DOHH2 (cell line): ENCODE results near the gene SNRNP27.

Experiments used
- EZH2phosphoT487 ChIP-seq: fragments of 200-600 bp; sonication (generic); IDR thresholded peaks from 2 replicates; pipeline ENCODE4 v1.6.1; 2017; ENCODE audit warnings: borderline replicate concordance, mild to moderate bottlenecking, antibody characterized with exemption, low read length, moderate library complexity, mixed read lengths
- TF ChIP-seq, protein P1 (sequence below): fragments of 200-600 bp; sonication (generic); IDR thresholded peaks from one replicate; pipeline ENCODE4 v1.5.1; 2014; ENCODE audit warnings: antibody characterized with exemption, mild to moderate bottlenecking, low read depth, low read length; ENCODE audit not compliant: poor library complexity, severe bottlenecking

DNA sequence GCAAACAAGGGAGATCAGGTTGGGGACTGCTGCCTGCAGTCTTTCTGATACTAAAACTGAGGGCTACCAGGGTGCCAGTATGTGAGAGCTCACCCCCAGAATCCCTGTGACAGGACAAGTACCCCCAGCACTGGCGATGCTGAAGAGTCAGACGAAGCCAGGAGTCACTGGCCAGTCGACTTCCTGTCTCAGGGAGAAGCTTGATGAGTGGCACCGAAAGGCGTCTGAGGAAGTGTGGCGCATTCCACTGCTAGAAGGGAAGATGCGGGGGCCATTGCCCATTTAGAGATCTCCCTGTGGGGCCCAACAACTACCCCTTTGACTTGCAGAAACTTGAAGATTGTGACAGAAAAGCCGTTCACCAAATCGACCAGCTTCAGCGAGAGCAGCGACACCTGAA lies 43.1 kb downstream of the SNRNP27 start:
- TF ChIP-seq, protein P1, sequence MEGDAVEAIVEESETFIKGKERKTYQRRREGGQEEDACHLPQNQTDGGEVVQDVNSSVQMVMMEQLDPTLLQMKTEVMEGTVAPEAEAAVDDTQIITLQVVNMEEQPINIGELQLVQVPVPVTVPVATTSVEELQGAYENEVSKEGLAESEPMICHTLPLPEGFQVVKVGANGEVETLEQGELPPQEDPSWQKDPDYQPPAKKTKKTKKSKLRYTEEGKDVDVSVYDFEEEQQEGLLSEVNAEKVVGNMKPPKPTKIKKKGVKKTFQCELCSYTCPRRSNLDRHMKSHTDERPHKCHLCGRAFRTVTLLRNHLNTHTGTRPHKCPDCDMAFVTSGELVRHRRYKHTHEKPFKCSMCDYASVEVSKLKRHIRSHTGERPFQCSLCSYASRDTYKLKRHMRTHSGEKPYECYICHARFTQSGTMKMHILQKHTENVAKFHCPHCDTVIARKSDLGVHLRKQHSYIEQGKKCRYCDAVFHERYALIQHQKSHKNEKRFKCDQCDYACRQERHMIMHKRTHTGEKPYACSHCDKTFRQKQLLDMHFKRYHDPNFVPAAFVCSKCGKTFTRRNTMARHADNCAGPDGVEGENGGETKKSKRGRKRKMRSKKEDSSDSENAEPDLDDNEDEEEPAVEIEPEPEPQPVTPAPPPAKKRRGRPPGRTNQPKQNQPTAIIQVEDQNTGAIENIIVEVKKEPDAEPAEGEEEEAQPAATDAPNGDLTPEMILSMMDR: no peak
- TF ChIP-seq EZH2phosphoT487: no peak
